Measurements from ENCODE around the gene SNCB.
"Not testable (repeated sequence)": the region's sequence is repeated elsewhere in the genome, so short reads cannot be mapped to it uniquely, and the experiment has no call there.

Gene SNCB

GRCh38 chr5:176624142-176624541, 6.2 kb downstream of the SNCB start:
- DNase-seq (ENCODE audit: low spot score): no peak

GRCh38 chr5:176621661-176622079, 8.7 kb downstream of the SNCB start:
- DNase-seq (ENCODE audit: low spot score): no peak

GRCh38 chr5:176620333-176620981, 9.9 kb downstream of the SNCB start:
- no peak for DNase-seq (ENCODE audit: low spot score)

GRCh38 chr5:176619569-176620332, 10.6 kb downstream of the SNCB start:
- DNase-seq (ENCODE audit: low spot score): no peak

GRCh38 chr5:176619203-176619568, 11.1 kb downstream of the SNCB start:
- peak; percentile 47 for DNase-seq (ENCODE audit: low spot score)

GRCh38 chr5:176618783-176619182, 11.6 kb downstream of the SNCB start:
- DNase-seq (ENCODE audit: low spot score): no peak

- DNase-seq (ENCODE audit: low spot score): no peak
Observed at GRCh38 chr5:176616511-176616910, 13.8 kb downstream of the SNCB start.

- DNase-seq (ENCODE audit: low spot score): no peak
Observed at GRCh38 chr5:176614805-176615478, 15.4 kb downstream of the SNCB start.

GRCh38 chr5:176612855-176613254, 17.5 kb downstream of the SNCB start:
- DNase-seq (ENCODE audit: low spot score): no peak

- DNase-seq (ENCODE audit: low spot score): no peak
Observed at GRCh38 chr5:176612008-176612407, 18.3 kb downstream of the SNCB start.

GRCh38 chr5:176611435-176611834, 18.9 kb downstream of the SNCB start:
- peak; percentile 28 for DNase-seq (ENCODE audit: low spot score)

- DNase-seq (ENCODE audit: low spot score): no peak
Observed at GRCh38 chr5:176610435-176610773, 19.9 kb downstream of the SNCB start.

- DNase-seq (ENCODE audit: low spot score): no peak
Observed at GRCh38 chr5:176609724-176610434, 20.5 kb downstream of the SNCB start, which contains the start of gene GPRIN1. GPRIN1 (minus strand) TSS chr5:176610156; CDS start chr5:176599834, 10,322 bp downstream.

- no peak for DNase-seq (ENCODE audit: low spot score)
Observed at GRCh38 chr5:176608937-176609723, 21.2 kb downstream of the SNCB start.

- no peak for DNase-seq (ENCODE audit: low spot score)
Observed at GRCh38 chr5:176608142-176608705, 22.1 kb downstream of the SNCB start.

GRCh38 chr5:176606875-176607274, 23.5 kb downstream of the SNCB start:
- DNase-seq (ENCODE audit: low spot score): no peak

- no peak for DNase-seq (ENCODE audit: low spot score)
Observed at GRCh38 chr5:176606032-176606431, 24.3 kb downstream of the SNCB start.

- DNase-seq (ENCODE audit: low spot score): no peak
Observed at GRCh38 chr5:176603091-176603490, 27.2 kb downstream of the SNCB start.

GRCh38 chr5:176601901-176602482, 28.3 kb downstream of the SNCB start:
- no peak for DNase-seq (ENCODE audit: low spot score)

- DNase-seq (ENCODE audit: low spot score): not testable (repeated sequence)
Observed at GRCh38 chr5:176599749-176600430, 30.4 kb downstream of the SNCB start.

Measured in pons (tissue), 1 donor.